ENCODE data around the gene OR2T8.

- no peak for TF ChIP-seq RARB (CRISPR knock-in tag; IDR thresholded peaks at IDR 0.05)
- no peak for TF ChIP-seq PATZ1 (CRISPR knock-in tag; IDR thresholded peaks at IDR 0.05; ENCODE audit: borderline replicate concordance)
- no peak for TF ChIP-seq ZFP30 (CRISPR knock-in tag; IDR thresholded peaks at IDR 0.05)
- TF ChIP-seq CSRNP3 (CRISPR knock-in tag; IDR thresholded peaks at IDR 0.05), result no peak
- no peak for TF ChIP-seq ZNF70 (CRISPR knock-in tag; IDR thresholded peaks at IDR 0.05)
- TF ChIP-seq ISL1 (CRISPR knock-in tag; IDR thresholded peaks at IDR 0.05), result no peak
- no peak for TF ChIP-seq ARNTL (CRISPR knock-in tag; IDR thresholded peaks at IDR 0.05; ENCODE audit: borderline replicate concordance, low read depth)
- TF ChIP-seq TOX (CRISPR knock-in tag; IDR thresholded peaks at IDR 0.05; ENCODE audit: borderline replicate concordance), result no peak
Measured at GRCh38 chr1:247948558-247948957, 28.5 kb downstream of the OR2T8 start, which contains the start of gene OR2L8.
